H9 (cell line): Measurements from ENCODE around the gene OR6J1. TPM values are rescaled to one million over a fixed set of nuclear protein-coding genes. Genes with fewer than 3 reads are reported as not detected.

ENCODE experiments used
- DNase-seq: peaks from one replicate; pipeline ENCODE4 v3.0.0-alpha.2; 2017
- H2AFZ ChIP-seq: one replicate; pipeline ENCODE4 v1.6.1; 2013; ENCODE audit warnings: mild to moderate bottlenecking, low read length, control low read depth, moderate library complexity
- H2AK5ac ChIP-seq: 2 replicates; pipeline ENCODE4 v1.6.1; 2013; ENCODE audit warnings: low read length, control low read depth, mixed read lengths; ENCODE audit not compliant: insufficient read length
- H2BK120ac ChIP-seq: one replicate; pipeline ENCODE4 v1.6.1; 2013; ENCODE audit warnings: low read depth, mild to moderate bottlenecking, low read length, control low read depth, inconsistent platforms; ENCODE audit not compliant: poor library complexity, severe bottlenecking
- H2BK12ac ChIP-seq: 2 replicates; pipeline ENCODE4 v1.6.1; 2013; ENCODE audit warnings: low read length, control low read depth, mixed read lengths, low read depth; ENCODE audit not compliant: insufficient read length
- H2BK15ac ChIP-seq: 2 replicates; pipeline ENCODE4 v1.6.1; 2013; ENCODE audit warnings: low read depth, low read length, control low read depth
- H2BK20ac ChIP-seq: one replicate; pipeline ENCODE4 v1.6.1; 2013; ENCODE audit warnings: low read depth, mild to moderate bottlenecking, low read length, control low read depth, inconsistent platforms; ENCODE audit not compliant: poor library complexity, severe bottlenecking
- H2BK5ac ChIP-seq: 2 replicates; pipeline ENCODE4 v1.6.1; 2013; ENCODE audit warnings: low read length, control low read depth, mixed read lengths; ENCODE audit not compliant: insufficient read length
- H3K14ac ChIP-seq: 2 replicates; pipeline ENCODE4 v1.6.1; 2013; ENCODE audit warnings: low read length, control low read depth; ENCODE audit not compliant: insufficient read depth
- H3K18ac ChIP-seq: 2 replicates; pipeline ENCODE4 v1.6.1; 2013; ENCODE audit warnings: low read depth, mild to moderate bottlenecking, mixed read lengths, low read length, control low read depth; ENCODE audit not compliant: insufficient read length
- H3K23ac ChIP-seq: 2 replicates; pipeline ENCODE4 v1.6.1; 2013; ENCODE audit warnings: low read length, control low read depth, mixed read lengths, low read depth; ENCODE audit not compliant: insufficient read length
- H3K23me2 ChIP-seq: 2 replicates; pipeline ENCODE4 v1.6.1; 2013; ENCODE audit warnings: low read depth, mild to moderate bottlenecking, mixed read lengths, low read length, control low read depth; ENCODE audit not compliant: insufficient read length, poor library complexity, severe bottlenecking
- H3K27ac ChIP-seq: 2 replicates; pipeline ENCODE4 v1.5.1; 2013; ENCODE audit warnings: low read length, control low read depth, mixed read lengths, low read depth; ENCODE audit not compliant: insufficient read length
- H3K27me3 ChIP-seq: 2 replicates; pipeline ENCODE4 v1.6.1; 2013; ENCODE audit warnings: low read length, control low read depth, inconsistent platforms; ENCODE audit not compliant: insufficient read depth
- H3K4ac ChIP-seq: 2 replicates; pipeline ENCODE4 v1.6.1; 2013; ENCODE audit warnings: low read depth, mild to moderate bottlenecking, control low read depth, inconsistent platforms, low read length, moderate library complexity
- H3K4me1 ChIP-seq: 2 replicates; pipeline ENCODE4 v1.6.1; 2013; ENCODE audit warnings: low read length, control low read depth, inconsistent platforms; ENCODE audit not compliant: insufficient read depth
- H3K4me2 ChIP-seq: 2 replicates; pipeline ENCODE4 v1.6.1; 2013; ENCODE audit warnings: low read length, control low read depth, mixed read lengths; ENCODE audit not compliant: insufficient read length, insufficient read depth
- H3K56ac ChIP-seq: 2 replicates; pipeline ENCODE4 v1.6.1; 2013; ENCODE audit warnings: low read depth, mild to moderate bottlenecking, mixed read lengths, low read length, control low read depth; ENCODE audit not compliant: insufficient read length
- H3K79me1 ChIP-seq: 2 replicates; pipeline ENCODE4 v1.6.1; 2013; ENCODE audit warnings: low read depth, mild to moderate bottlenecking, moderate library complexity, low read length, control low read depth, inconsistent platforms; ENCODE audit not compliant: insufficient read depth, poor library complexity, severe bottlenecking
- H3K79me2 ChIP-seq: 2 replicates; pipeline ENCODE4 v1.6.1; 2013; ENCODE audit warnings: low read length, control low read depth, inconsistent platforms; ENCODE audit not compliant: insufficient read depth
- H3K9ac ChIP-seq: 2 replicates; pipeline ENCODE4 v1.6.1; 2013; ENCODE audit warnings: low read length, control low read depth, mixed read lengths; ENCODE audit not compliant: insufficient read length; ENCODE audit errors: extremely low read depth
- H3K9me3 ChIP-seq: one replicate; pipeline ENCODE4 v1.6.1; 2013; ENCODE audit warnings: low read depth, low read length, inconsistent platforms; ENCODE audit not compliant: control insufficient read depth
- H3T11ph ChIP-seq: one replicate; pipeline ENCODE4 v1.6.1; 2013; ENCODE audit warnings: mild to moderate bottlenecking, low read length, control low read depth, inconsistent platforms
- H4K20me1 ChIP-seq: one replicate; pipeline ENCODE4 v1.6.1; 2013; ENCODE audit not compliant: control insufficient read depth, insufficient read length, insufficient read depth
- H4K5ac ChIP-seq: 2 replicates; pipeline ENCODE4 v1.6.1; 2013; ENCODE audit warnings: low read depth, mild to moderate bottlenecking, mixed read lengths, low read length, control low read depth; ENCODE audit not compliant: insufficient read length
- H4K8ac ChIP-seq: replicated peaks from 2 replicates; pipeline ENCODE4 v1.6.1; 2013; ENCODE audit warnings: low read length, control low read depth, mixed read lengths, low read depth; ENCODE audit not compliant: insufficient read length
- H4K91ac ChIP-seq: 2 replicates; pipeline ENCODE4 v1.6.1; 2013; ENCODE audit warnings: low read depth, mild to moderate bottlenecking, moderate library complexity, mixed read lengths, low read length, control low read depth; ENCODE audit not compliant: insufficient read length
- H3K27ac Mint-ChIP-seq, 3 experiments: 2 replicates in 2 of 3; 3 replicates in 1 of 3; pipeline ENCODE4 v1.8.0; 2020 to 2021; ENCODE audit warnings: mixed read lengths in 3 of 3, mild to moderate bottlenecking in 1 of 3, moderate library complexity in 1 of 3
- H3K27me3 Mint-ChIP-seq: 2 replicates; pipeline ENCODE4 v1.8.0; 2021; ENCODE audit warnings: low read depth, mild to moderate bottlenecking, moderate library complexity, mixed read lengths
- H3K36me3 Mint-ChIP-seq, 3 experiments: 2 replicates in 2 of 3; 3 replicates in 1 of 3; pipeline ENCODE4 v1.8.0; 2020 to 2021; ENCODE audit warnings: low read depth in 3 of 3, mixed read lengths in 3 of 3; ENCODE audit not compliant: insufficient read depth in 1 of 3
- H3K4me1 Mint-ChIP-seq, 2 experiments: 2 replicates each; pipeline ENCODE4 v1.8.0; 2020; ENCODE audit warnings: mixed read lengths in 2 of 2
- H3K4me3 Mint-ChIP-seq, 2 experiments: 2 replicates in 1 of 2; 3 replicates in 1 of 2; pipeline ENCODE4 v1.8.0; 2020 to 2021; ENCODE audit warnings: mild to moderate bottlenecking in 2 of 2, mixed read lengths in 2 of 2, moderate library complexity in 1 of 2
- H3K9me3 Mint-ChIP-seq, 2 experiments: 2 replicates in 1 of 2; 3 replicates in 1 of 2; pipeline ENCODE4 v1.8.0; 2020; ENCODE audit warnings: mild to moderate bottlenecking in 2 of 2, mixed read lengths in 2 of 2, moderate library complexity in 1 of 2
- WGBS: extraction: QIAGEN DNeasy Blood & Tissue Kit; methylation state at CpG from one replicate; pipeline ENCODE4 v1.1.7; 2013; ENCODE audit warnings: missing lambda C conversion rate, low lambda C conversion rate, mixed read lengths; ENCODE audit not compliant: insufficient read length; ENCODE audit errors: extremely low coverage; 5-methylcytosine and 5-hydroxymethylcytosine counted together
- total RNA-seq: library from RNA; stranded (reverse); gene quantifications from 2 replicates; pipeline ENCODE4 v1.2.1, GENCODE V29; 2021
- TF ChIP-seq, protein P1 (sequence below): fragments of 200-600 bp; sonication (generic); conservative IDR thresholded peaks from 3 replicates; pipeline ENCODE4 v1.8.0; 2021; ENCODE audit warnings: antibody characterized with exemption, mild to moderate bottlenecking

Gene OR6J1
- total RNA-seq, 1 experiment from 2014 or later = not detected

GRCh38 chr14:22583994-22584393 lies 60.2 kb downstream of the OR6J1 start:
- Histone ChIP-seq H3K79me2 (peaks cover 18% of the 10 kb centered on the region; the same call in 1 of the 2 replicates), H2AFZ (no peak overlapping the region), H4K20me1 (no peaks in the 10 kb centered on the region), H2AK5ac (no peak overlapping the region), H4K8ac (no peak overlapping the region), H3K27me3 (no peaks in the 10 kb centered on the region), H3K27ac (no peak overlapping the region), H3K14ac (no peak overlapping the region), H2BK15ac (no peak overlapping the region), H3K56ac (no peak overlapping the region), H4K5ac (no peak overlapping the region), H3K9me3 (no peaks in the 10 kb centered on the region), H2BK20ac (no peak overlapping the region), H2BK12ac (no peak overlapping the region), H4K91ac (no peak overlapping the region), H3K23me2 (peaks cover 2% of the 10 kb centered on the region), H3K4ac (no peak overlapping the region), H2BK5ac (no peak overlapping the region), H3K79me1 (peaks cover 10% of the 10 kb centered on the region), H3K18ac (no peak overlapping the region), H2BK120ac (no peak overlapping the region), H3T11ph (no peak overlapping the region), H3K23ac (no peak overlapping the region), H3K4me1 (no peaks in the 10 kb centered on the region), H3K9ac (no peak overlapping the region), H3K4me2 (no peak overlapping the region)
- Mint-ChIP-seq H3K27me3 (no peaks in the 10 kb centered on the region), H3K4me1 (peaks cover 10 to 12% of the 10 kb centered on the region in 2 experiments), H3K27ac (no peak overlapping the region), H3K9me3 (no peaks in the 10 kb centered on the region), H3K36me3 (peaks cover 4 to 12% (median 9%) of the 10 kb centered on the region in 3 experiments; a peak in 6 of 7 replicates), H3K4me3 (no peak overlapping the region)
- TF ChIP-seq, protein P1, sequence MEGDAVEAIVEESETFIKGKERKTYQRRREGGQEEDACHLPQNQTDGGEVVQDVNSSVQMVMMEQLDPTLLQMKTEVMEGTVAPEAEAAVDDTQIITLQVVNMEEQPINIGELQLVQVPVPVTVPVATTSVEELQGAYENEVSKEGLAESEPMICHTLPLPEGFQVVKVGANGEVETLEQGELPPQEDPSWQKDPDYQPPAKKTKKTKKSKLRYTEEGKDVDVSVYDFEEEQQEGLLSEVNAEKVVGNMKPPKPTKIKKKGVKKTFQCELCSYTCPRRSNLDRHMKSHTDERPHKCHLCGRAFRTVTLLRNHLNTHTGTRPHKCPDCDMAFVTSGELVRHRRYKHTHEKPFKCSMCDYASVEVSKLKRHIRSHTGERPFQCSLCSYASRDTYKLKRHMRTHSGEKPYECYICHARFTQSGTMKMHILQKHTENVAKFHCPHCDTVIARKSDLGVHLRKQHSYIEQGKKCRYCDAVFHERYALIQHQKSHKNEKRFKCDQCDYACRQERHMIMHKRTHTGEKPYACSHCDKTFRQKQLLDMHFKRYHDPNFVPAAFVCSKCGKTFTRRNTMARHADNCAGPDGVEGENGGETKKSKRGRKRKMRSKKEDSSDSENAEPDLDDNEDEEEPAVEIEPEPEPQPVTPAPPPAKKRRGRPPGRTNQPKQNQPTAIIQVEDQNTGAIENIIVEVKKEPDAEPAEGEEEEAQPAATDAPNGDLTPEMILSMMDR = no peak
- WGBS = no CpG with 5 or more reads among the region's 1 CpG
- no peak for DNase-seq

Other genes starting within 250 kb of the OR6J1 start
- 127 TPM in 2 replicates for gene DAD1, start 55.1 kb downstream of the OR6J1 start, total RNA-seq
- gene ABHD4, start 46.1 kb downstream of the OR6J1 start, total RNA-seq = 21.8 and 23.5 TPM in 2 replicates
- gene OXA1L, start 122.3 kb upstream of the OR6J1 start, total RNA-seq = 115 and 128 TPM in 2 replicates
- gene SLC7A7, start 171.1 kb upstream of the OR6J1 start, total RNA-seq = 2.5 and 3.1 TPM in 2 replicates
- gene MRPL52, start 185.5 kb upstream of the OR6J1 start, total RNA-seq = 174 and 190 TPM in 2 replicates
- gene MMP14, start 192.2 kb upstream of the OR6J1 start, total RNA-seq = 56.5 and 60.3 TPM in 2 replicates
- gene LRP10, start 227.4 kb upstream of the OR6J1 start, total RNA-seq = 12.7 and 13.3 TPM in 2 replicates
- gene REM2, start 238.9 kb upstream of the OR6J1 start, total RNA-seq = 1.2 and 1.4 TPM in 2 replicates